ENCODE data around the gene IL1RL2. TPM values are rescaled to one million over a fixed set of nuclear protein-coding genes. Genes with fewer than 3 reads are reported as not detected.

The IL1RL2 gene
- total and polyA plus RNA-seq, 2 of the 8 experiments (the other 6 are each of a cell fraction or from before 2014, with no cell fraction given): not detected

DNA sequence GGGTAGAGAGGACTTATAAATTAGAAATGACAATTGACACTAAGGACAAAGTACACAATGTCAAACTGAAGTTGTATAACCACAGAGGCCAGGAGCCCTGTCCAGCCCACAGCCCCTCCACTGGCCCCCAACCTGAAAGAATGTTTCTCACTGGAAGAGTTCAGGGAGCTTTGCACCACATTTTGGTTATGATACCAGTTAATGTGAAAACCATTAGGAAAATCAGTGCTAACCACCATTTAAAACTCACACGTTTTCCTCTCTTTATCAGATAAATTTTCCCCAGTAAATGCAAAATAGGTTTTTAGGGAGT lies 6.2 kb upstream of the IL1RL2 start (continued):
- TF ChIP-seq, protein P1, sequence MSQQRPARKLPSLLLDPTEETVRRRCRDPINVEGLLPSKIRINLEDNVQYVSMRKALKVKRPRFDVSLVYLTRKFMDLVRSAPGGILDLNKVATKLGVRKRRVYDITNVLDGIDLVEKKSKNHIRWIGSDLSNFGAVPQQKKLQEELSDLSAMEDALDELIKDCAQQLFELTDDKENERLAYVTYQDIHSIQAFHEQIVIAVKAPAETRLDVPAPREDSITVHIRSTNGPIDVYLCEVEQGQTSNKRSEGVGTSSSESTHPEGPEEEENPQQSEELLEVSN (IDR thresholded peaks at IDR 0.05): no peak
- TF ChIP-seq, protein P2, sequence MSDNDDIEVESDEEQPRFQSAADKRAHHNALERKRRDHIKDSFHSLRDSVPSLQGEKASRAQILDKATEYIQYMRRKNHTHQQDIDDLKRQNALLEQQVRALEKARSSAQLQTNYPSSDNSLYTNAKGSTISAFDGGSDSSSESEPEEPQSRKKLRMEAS (IDR thresholded peaks at IDR 0.05): no peak
